Tibial artery (tissue), 4 donors: ENCODE data around the gene GALNT7.
"Not testable (repeated sequence)": the region's sequence is repeated elsewhere in the genome, so short reads cannot be mapped to it uniquely, and the experiment has no call there.

Experiments
- DNase-seq, 2 donors: peaks; one replicate each; pipeline ENCODE4 v3.0.0-alpha.2; 2019
- H3K27ac ChIP-seq, 2 donors: fragments of 200-600 bp; sonication (generic) in 1 of 2; 1 replicate in 1 of 2; 2 replicates in 1 of 2; pipeline ENCODE4 v1.5.1; 2018 to 2019; ENCODE audit warnings: mild to moderate bottlenecking in 1 of 2
- H3K27me3 ChIP-seq, 2 donors: fragments of 200-600 bp; sonication (generic) in 1 of 2; one replicate each; pipeline versions ENCODE4 v1.5.1 to v1.6.0; 2016 to 2019
- H3K36me3 ChIP-seq, 3 donors: fragments of 200-600 bp; sonication (generic) in 2 of 3; one replicate each; pipeline ENCODE4 v1.5.1; 2016 to 2019; ENCODE audit warnings: mild to moderate bottlenecking in 2 of 3
- H3K4me1 ChIP-seq, 4 donors: fragments of 200-600 bp; sonication (generic) in 2 of 4; 1 replicate in 3 of 4; 2 replicates in 1 of 4; pipeline ENCODE4 v1.5.1; 2016 to 2019
- H3K4me3 ChIP-seq, 2 donors: fragments of 200-600 bp; sonication (generic) in 1 of 2; 1 replicate in 1 of 2; 2 replicates in 1 of 2; pipeline ENCODE4 v1.5.1; 2018 to 2019; ENCODE audit warnings: mild to moderate bottlenecking in 2 of 2
- H3K9me3 ChIP-seq, 3 donors: fragments of 200-600 bp; sonication (generic) in 1 of 3; one replicate each; pipeline ENCODE4 v1.5.1; 2016 to 2019
- intact Hi-C: fragments of 100-400 bp; cut with DNase I; formaldehyde crosslinking; loops from one replicate; pipeline ENCODE4 v1.15.0; 2023; ENCODE audit warnings: low total_unique reads
- TF ChIP-seq, protein P1 (sequence below), 2 experiments: fragments of 200-600 bp in 1 of 2; fragments of 450-650 bp in 1 of 2; IDR thresholded peaks; one replicate each; pipeline ENCODE4 v1.5.1; 2017 to 2019; ENCODE audit warnings: antibody characterized with exemption in 2 of 2, mild to moderate bottlenecking in 1 of 2, moderate library complexity in 1 of 2

The GALNT7 gene, protein sequence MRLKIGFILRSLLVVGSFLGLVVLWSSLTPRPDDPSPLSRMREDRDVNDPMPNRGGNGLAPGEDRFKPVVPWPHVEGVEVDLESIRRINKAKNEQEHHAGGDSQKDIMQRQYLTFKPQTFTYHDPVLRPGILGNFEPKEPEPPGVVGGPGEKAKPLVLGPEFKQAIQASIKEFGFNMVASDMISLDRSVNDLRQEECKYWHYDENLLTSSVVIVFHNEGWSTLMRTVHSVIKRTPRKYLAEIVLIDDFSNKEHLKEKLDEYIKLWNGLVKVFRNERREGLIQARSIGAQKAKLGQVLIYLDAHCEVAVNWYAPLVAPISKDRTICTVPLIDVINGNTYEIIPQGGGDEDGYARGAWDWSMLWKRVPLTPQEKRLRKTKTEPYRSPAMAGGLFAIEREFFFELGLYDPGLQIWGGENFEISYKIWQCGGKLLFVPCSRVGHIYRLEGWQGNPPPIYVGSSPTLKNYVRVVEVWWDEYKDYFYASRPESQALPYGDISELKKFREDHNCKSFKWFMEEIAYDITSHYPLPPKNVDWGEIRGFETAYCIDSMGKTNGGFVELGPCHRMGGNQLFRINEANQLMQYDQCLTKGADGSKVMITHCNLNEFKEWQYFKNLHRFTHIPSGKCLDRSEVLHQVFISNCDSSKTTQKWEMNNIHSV

DNA sequence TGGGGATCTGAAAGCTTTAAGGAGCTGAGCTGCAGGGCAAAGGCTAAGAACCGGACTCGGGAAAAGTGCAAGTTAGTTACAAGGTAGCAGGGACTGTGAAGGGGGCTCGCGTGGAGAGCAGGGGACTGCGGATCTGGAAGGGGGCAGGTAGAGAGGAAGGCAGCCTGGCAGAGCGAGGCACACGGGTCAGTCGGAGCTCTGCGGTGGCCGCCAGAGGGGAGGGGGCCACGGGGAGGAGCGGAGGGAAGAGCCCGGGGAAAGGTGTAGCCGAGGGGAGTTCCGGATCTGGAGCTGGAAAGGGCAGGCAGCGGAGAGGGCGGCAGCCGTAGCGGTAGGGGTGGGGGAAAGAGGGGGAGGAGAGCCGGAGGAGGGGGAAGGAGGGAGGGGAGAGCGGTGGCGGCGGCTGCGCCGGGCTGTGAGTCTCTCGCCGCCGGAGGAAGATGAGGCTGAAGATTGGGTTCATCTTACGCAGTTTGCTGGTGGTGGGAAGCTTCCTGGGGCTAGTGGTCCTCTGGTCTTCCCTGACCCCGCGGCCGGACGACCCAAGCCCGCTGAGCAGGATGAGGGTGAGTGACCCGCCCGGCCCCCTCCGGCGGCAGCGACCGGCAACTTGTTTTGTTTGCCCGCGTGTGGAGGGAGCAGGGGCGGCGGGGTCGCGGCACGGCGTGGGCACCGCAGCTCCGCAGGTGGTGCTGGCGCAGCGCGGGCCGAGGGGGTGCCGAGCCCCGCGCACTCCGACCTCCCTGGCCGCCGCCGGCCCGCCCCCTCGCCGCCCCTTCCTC lies at the start of gene GALNT7:
GALNT7 (plus strand) TSS at position 416 of the 782 bp plus-strand sequence; CDS start at position 441, 25 bp downstream.
- peak within 1 kb of the TSS; percentile 72 to 93 for H3K4me3 ChIP-seq
- intact Hi-C loops, result loop anchor here (10.0 kb wide), 1 partner anchor 154 kb away; no protein-coding TSS in a partner anchor
- no peaks in the 10 kb centered on the region for H3K36me3 ChIP-seq
- peak; percentile 67 to 79 for DNase-seq
- no peaks in the 10 kb centered on the region for H3K9me3 ChIP-seq
- peaks cover 0 to 23% (median 12%) of the 10 kb centered on the region in 4 donors for H3K4me1 ChIP-seq
- H3K27me3 ChIP-seq, result no peaks in the 10 kb centered on the region
- TF ChIP-seq, protein P1, sequence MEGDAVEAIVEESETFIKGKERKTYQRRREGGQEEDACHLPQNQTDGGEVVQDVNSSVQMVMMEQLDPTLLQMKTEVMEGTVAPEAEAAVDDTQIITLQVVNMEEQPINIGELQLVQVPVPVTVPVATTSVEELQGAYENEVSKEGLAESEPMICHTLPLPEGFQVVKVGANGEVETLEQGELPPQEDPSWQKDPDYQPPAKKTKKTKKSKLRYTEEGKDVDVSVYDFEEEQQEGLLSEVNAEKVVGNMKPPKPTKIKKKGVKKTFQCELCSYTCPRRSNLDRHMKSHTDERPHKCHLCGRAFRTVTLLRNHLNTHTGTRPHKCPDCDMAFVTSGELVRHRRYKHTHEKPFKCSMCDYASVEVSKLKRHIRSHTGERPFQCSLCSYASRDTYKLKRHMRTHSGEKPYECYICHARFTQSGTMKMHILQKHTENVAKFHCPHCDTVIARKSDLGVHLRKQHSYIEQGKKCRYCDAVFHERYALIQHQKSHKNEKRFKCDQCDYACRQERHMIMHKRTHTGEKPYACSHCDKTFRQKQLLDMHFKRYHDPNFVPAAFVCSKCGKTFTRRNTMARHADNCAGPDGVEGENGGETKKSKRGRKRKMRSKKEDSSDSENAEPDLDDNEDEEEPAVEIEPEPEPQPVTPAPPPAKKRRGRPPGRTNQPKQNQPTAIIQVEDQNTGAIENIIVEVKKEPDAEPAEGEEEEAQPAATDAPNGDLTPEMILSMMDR (IDR thresholded peaks at IDR 0.05), result no peak
- peak within 1 kb of the TSS; percentile 85 to 94 for H3K27ac ChIP-seq

DNA sequence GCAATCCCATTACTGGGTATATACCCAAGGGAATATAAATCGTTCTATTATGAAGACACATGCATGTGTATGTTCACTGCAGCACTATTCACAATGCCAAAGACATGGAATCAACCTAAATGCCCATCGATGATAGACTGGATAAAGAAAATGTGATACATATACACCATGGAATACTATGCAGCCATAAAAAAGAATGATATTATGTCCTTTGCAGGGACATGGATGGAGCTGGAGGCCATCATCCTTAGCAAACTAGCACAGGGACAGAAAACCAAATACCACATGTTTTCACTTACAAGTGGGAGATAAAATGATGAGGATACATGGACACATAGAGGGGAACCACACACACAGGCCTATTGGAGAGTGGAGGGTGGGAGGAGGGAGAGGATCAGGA lies 49.8 kb upstream of the GALNT7 start:
- H3K4me3 ChIP-seq, H3K27me3 ChIP-seq, H3K4me1 ChIP-seq, H3K36me3 ChIP-seq, intact Hi-C loops, H3K9me3 ChIP-seq, H3K27ac ChIP-seq, DNase-seq: not testable (repeated sequence)

DNA sequence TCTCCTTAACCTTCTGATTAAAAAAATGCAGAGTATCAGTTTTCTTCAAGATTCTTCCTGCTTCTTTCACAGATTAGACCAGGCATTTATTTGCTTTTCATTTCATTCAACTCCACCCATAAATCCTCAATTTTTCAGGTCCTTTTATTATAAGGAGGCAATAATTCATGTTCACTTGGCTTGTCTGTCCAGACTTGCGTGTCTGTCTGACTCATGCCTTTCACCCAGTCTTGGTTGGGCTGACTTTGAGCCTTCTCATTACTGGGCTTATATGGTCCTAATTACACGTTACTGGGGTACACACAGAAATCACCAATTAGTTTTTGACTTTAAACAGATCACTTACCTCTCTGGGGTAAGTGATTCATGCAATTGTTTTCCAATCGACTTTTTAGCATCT lies 48.8 kb upstream of the GALNT7 start:
- TF ChIP-seq, protein P1 (IDR thresholded peaks at IDR 0.05), result no peak

DNA sequence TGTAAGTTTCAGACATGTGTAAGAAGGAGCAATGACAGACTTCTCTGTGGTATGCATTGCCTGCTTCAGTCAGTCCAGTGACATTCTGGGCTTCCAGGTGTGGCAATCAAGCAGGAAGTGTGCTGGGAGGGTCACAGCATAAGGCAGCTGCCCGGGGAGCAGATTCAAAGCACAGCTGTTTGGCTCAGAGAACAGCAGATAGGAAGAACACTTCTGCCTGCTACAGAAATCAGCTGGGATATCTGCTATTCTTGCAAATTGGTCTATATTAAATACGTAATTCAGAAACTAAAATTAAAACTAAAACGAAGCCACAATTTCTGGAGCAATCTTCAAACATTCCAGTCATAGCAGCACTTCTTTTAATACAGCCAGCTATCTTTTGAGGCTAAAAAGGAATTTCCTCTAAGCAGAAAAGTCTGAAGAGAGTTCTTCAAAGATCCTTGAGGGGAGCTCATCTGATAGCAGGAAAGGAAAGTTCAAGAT lies 47.5 kb upstream of the GALNT7 start:
- Histone ChIP-seq H3K4me1 (no peaks in the 10 kb centered on the region), H3K4me3 (no peak overlapping the region), H3K9me3 (no peaks in the 10 kb centered on the region), H3K36me3 (no peaks in the 10 kb centered on the region), H3K27me3 (no peaks in the 10 kb centered on the region), H3K27ac (no peak overlapping the region)
- no peak for DNase-seq
- TF ChIP-seq, protein P1 (IDR thresholded peaks at IDR 0.05), result no peak
- intact Hi-C loops, result no loop called here

More for the DNA sequence above, 48.8 kb upstream of the GALNT7 start:
- Histone ChIP-seq H3K36me3 (no peaks in the 10 kb centered on the region), H3K27ac (no peak overlapping the region), H3K4me1 (no peaks in the 10 kb centered on the region), H3K27me3 (no peaks in the 10 kb centered on the region), H3K4me3 (no peak overlapping the region), H3K9me3 (no peaks in the 10 kb centered on the region)
- no peak for DNase-seq
- intact Hi-C loops, result no loop called here

DNA sequence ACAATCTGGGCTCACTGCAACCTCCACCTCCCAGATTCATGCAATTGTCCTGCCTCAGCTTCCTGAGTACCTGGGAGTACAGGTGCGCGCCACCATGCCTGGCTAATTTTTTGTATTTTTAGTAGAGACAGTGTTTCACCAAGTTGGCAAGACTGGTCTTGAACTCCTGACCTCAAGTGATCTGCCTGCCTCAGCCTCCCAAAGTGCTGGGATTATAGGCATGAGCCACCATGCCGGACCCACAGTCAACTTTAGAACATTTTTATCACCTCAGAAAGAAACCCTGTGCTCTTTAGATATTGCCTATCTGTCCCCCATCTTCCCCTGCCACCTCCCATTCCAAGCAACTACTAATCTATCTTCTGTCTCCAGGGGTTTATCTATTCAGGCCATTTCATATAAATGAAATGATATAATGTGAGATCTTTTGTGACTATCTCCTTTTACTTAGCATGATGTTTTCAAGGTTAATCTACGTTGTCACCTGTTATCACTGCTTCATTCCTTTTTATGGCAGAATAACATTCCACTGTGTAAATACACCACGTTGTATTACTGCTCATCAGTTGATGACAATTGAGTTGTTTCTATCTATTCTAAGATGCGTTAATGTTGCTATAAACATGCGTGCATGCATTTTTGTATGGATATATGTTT lies 44.3 kb upstream of the GALNT7 start:
- intact Hi-C loops, result no loop called here
- no peaks in the 10 kb centered on the region for H3K36me3 ChIP-seq
- TF ChIP-seq, protein P1 (IDR thresholded peaks at IDR 0.05), result no peak
- H3K4me1 ChIP-seq, result no peaks in the 10 kb centered on the region
- no peak overlapping the region for H3K4me3 ChIP-seq
- H3K27ac ChIP-seq, result no peak overlapping the region
- no peak for DNase-seq
- no peaks in the 10 kb centered on the region for H3K9me3 ChIP-seq
- H3K27me3 ChIP-seq, result no peaks in the 10 kb centered on the region
